Measurements from ENCODE around the gene ZNF566. TPM values are rescaled to one million over a fixed set of nuclear protein-coding genes. Genes with fewer than 3 reads are reported as not detected.

Gene ZNF566
- total RNA-seq, 1 donor from 2014 or later: 4.8 TPM

- TF ChIP-seq CTCF (IDR thresholded peaks at IDR 0.05; ENCODE audit: insufficient read depth, low read length, poor library complexity, severe bottlenecking): no peak
- no peak for DNase-seq (ENCODE audit: low read depth)
- H3K27me3 ChIP-seq (ENCODE audit: control insufficient read depth, insufficient read depth, low read length): no peaks in the 10 kb centered on the region
- H3K4me3 ChIP-seq (ENCODE audit: low read depth, low read length): no peak overlapping the region
- no peaks in the 10 kb centered on the region for H3K36me3 ChIP-seq (ENCODE audit: control insufficient read depth, insufficient read depth, low read length)
These were observed 79.5 kb downstream of the ZNF566 start for GRCh38 chr19:36409841-36410240.

- no peak for TF ChIP-seq CTCF (IDR thresholded peaks at IDR 0.05; ENCODE audit: insufficient read depth, low read length, poor library complexity, severe bottlenecking)
- H3K36me3 ChIP-seq (ENCODE audit: control insufficient read depth, insufficient read depth, low read length): no peaks in the 10 kb centered on the region
- no peak for DNase-seq (ENCODE audit: low read depth)
- H3K4me3 ChIP-seq (ENCODE audit: low read depth, low read length): no peak overlapping the region
- H3K27me3 ChIP-seq (ENCODE audit: control insufficient read depth, insufficient read depth, low read length): no peaks in the 10 kb centered on the region
These were observed 81.3 kb downstream of the ZNF566 start for GRCh38 chr19:36408101-36408500.

- TF ChIP-seq CTCF (IDR thresholded peaks at IDR 0.05; ENCODE audit: insufficient read depth, low read length, poor library complexity, severe bottlenecking): no peak
- no peak for DNase-seq (ENCODE audit: low read depth)
- Histone ChIP-seq H3K36me3 (ENCODE audit: control insufficient read depth, insufficient read depth, low read length) (no peaks in the 10 kb centered on the region), H3K4me3 (ENCODE audit: low read depth, low read length) (no peak overlapping the region), H3K27me3 (ENCODE audit: control insufficient read depth, insufficient read depth, low read length) (no peaks in the 10 kb centered on the region)
These were observed 84.9 kb downstream of the ZNF566 start for GRCh38 chr19:36404498-36404897.

- Histone ChIP-seq H3K4me3 (ENCODE audit: low read depth, low read length) (no peak overlapping the region), H3K36me3 (ENCODE audit: control insufficient read depth, insufficient read depth, low read length) (no peaks in the 10 kb centered on the region), H3K27me3 (ENCODE audit: control insufficient read depth, insufficient read depth, low read length) (no peaks in the 10 kb centered on the region)
- DNase-seq (ENCODE audit: low read depth): no peak
- TF ChIP-seq CTCF (IDR thresholded peaks at IDR 0.05; ENCODE audit: insufficient read depth, low read length, poor library complexity, severe bottlenecking): no peak
These were observed 87.9 kb downstream of the ZNF566 start for GRCh38 chr19:36401475-36401874.

- Histone ChIP-seq H3K36me3 (ENCODE audit: control insufficient read depth, insufficient read depth, low read length) (peaks cover 2% of the 10 kb centered on the region), H3K27me3 (ENCODE audit: control insufficient read depth, insufficient read depth, low read length) (no peaks in the 10 kb centered on the region), H3K4me3 (ENCODE audit: low read depth, low read length) (no peak overlapping the region)
- no peak for TF ChIP-seq CTCF (IDR thresholded peaks at IDR 0.05; ENCODE audit: insufficient read depth, low read length, poor library complexity, severe bottlenecking)
- no peak for DNase-seq (ENCODE audit: low read depth)
These were observed 90.8 kb downstream of the ZNF566 start for GRCh38 chr19:36398571-36398970.

Other genes starting within 250 kb of the ZNF566 start
- 2.1 and 2.5 TPM in 2 replicates for gene ZFP14, start 110.4 kb downstream of the ZNF566 start, total RNA-seq
- gene ZFP82, start 70.9 kb downstream of the ZNF566 start, total RNA-seq: 4.7 and 6.0 TPM in 2 replicates
- 18.6 and 19.4 TPM in 2 replicates for gene ZNF260, start 38.7 kb upstream of the ZNF566 start, total RNA-seq
- gene ZNF529, start 83.7 kb upstream of the ZNF566 start, total RNA-seq: 8.4 and 16.3 TPM in 2 replicates
- gene ZNF382, start 115.8 kb upstream of the ZNF566 start, total RNA-seq: 3.6 and 13.9 TPM in 2 replicates
- 9.4 and 12.5 TPM in 2 replicates for gene ZNF461, start 177.3 kb upstream of the ZNF566 start, total RNA-seq
- gene ZNF567, start 198.1 kb upstream of the ZNF566 start, total RNA-seq: 7.7 and 7.9 TPM in 2 replicates

Data from kidney epithelial cell (primary cell).